Coronary artery (tissue), 2 donors: ENCODE results near the gene DIRAS1.

Experiments used
- DNase-seq: peaks from one replicate; pipeline ENCODE4 v3.0.0-alpha.2; 2017; ENCODE audit warnings: low spot score
- H3K27ac ChIP-seq, 2 donors: fragments of 200-600 bp; sonication (generic); one replicate each; pipeline ENCODE4 v1.5.1; 2016 to 2019
- H3K4me3 ChIP-seq: fragments of 200-600 bp; sonication (generic); 2 replicates; pipeline ENCODE4 v1.5.1; 2016; ENCODE audit warnings: mild to moderate bottlenecking, moderate library complexity
- CTCF ChIP-seq: fragments of 200-600 bp; sonication (generic); IDR thresholded peaks from one replicate; pipeline ENCODE4 v1.5.1; 2019; ENCODE audit warnings: antibody characterized with exemption

The DIRAS1 gene

GRCh38 chr19:2665103-2665502 lies 56.1 kb downstream of the DIRAS1 start:
- no peak for DNase-seq
- no peak overlapping the region for H3K4me3 ChIP-seq
- no peak for TF ChIP-seq CTCF
- no peak overlapping the region for H3K27ac ChIP-seq
